DND-41 (cell line): ENCODE results near the gene ADGRF1.

Experiments
- ATAC-seq: fragments of 200-7000 bp; cut with Tn5 transposase; 3 replicates; pipeline ENCODE4 v1.9.1; 2021; ENCODE audit warnings: low read depth; ENCODE audit not compliant: insufficient read depth
- DNase-seq: peaks from one replicate; pipeline ENCODE4 v3.0.0-alpha.2; 2020
- H2AFZ ChIP-seq: 2 replicates; pipeline ENCODE4 v1.6.0; 2012; ENCODE audit warnings: low read depth, low read length
- H3K27ac ChIP-seq: 2 replicates; pipeline ENCODE4 v1.5.1; 2012; ENCODE audit warnings: low read length, inconsistent platforms
- H3K27me3 ChIP-seq: fragments of 200-600 bp; sonication (generic); 2 replicates; pipeline ENCODE4 v1.6.0; 2012; ENCODE audit warnings: low read length, mild to moderate bottlenecking, inconsistent platforms; ENCODE audit not compliant: insufficient read depth, poor library complexity
- H3K36me3 ChIP-seq: 2 replicates; pipeline ENCODE4 v1.5.1; 2012; ENCODE audit warnings: low read length, inconsistent platforms; ENCODE audit not compliant: insufficient read depth
- H3K4me1 ChIP-seq: 2 replicates; pipeline ENCODE4 v1.5.1; 2012; ENCODE audit warnings: mild to moderate bottlenecking, low read length; ENCODE audit not compliant: insufficient read depth
- H3K4me2 ChIP-seq: 2 replicates; pipeline ENCODE4 v1.6.0; 2012; ENCODE audit warnings: mild to moderate bottlenecking, moderate library complexity, low read length, inconsistent platforms; ENCODE audit not compliant: insufficient read depth
- H3K4me3 ChIP-seq, 2 experiments: fragments of 200-600 bp in 1 of 2; shearing (Covaris generic) in 1 of 2; 2 replicates each; pipeline ENCODE4 v1.5.1; 2012 to 2016; ENCODE audit warnings: inconsistent platforms in 2 of 2, low read length in 2 of 2, mild to moderate bottlenecking in 2 of 2, low read depth in 1 of 2, moderate library complexity in 1 of 2
- H3K79me2 ChIP-seq: 2 replicates; pipeline ENCODE4 v1.6.0; 2012; ENCODE audit warnings: low read length, inconsistent platforms; ENCODE audit not compliant: insufficient read depth
- H3K9ac ChIP-seq: 2 replicates; pipeline ENCODE4 v1.6.0; 2012; ENCODE audit warnings: low read depth, mild to moderate bottlenecking, inconsistent platforms, low read length, moderate library complexity
- H3K9me3 ChIP-seq: 2 replicates; pipeline ENCODE4 v1.5.1; 2012; ENCODE audit warnings: low read length, moderate library complexity, mild to moderate bottlenecking, inconsistent platforms; ENCODE audit not compliant: insufficient read depth, severe bottlenecking
- H4K20me1 ChIP-seq: 2 replicates; pipeline ENCODE4 v1.6.0; 2012; ENCODE audit warnings: low read length; ENCODE audit not compliant: insufficient read depth
- EZH2 ChIP-seq: IDR thresholded peaks from 3 replicates; pipeline ENCODE4 v1.6.1; 2012; ENCODE audit warnings: borderline replicate concordance, low read depth, mild to moderate bottlenecking, moderate library complexity, low read length, inconsistent platforms; ENCODE audit not compliant: severe bottlenecking
- TF ChIP-seq, protein P1 (sequence below): IDR thresholded peaks from 2 replicates; pipeline ENCODE4 v1.5.1; 2012; ENCODE audit warnings: borderline replicate concordance, low read length, moderate library complexity, mild to moderate bottlenecking; ENCODE audit not compliant: poor library complexity, severe bottlenecking; ENCODE audit errors: extremely low read depth

Gene ADGRF1

GRCh38 chr6:47000842-47001241 is 41.3 kb downstream of the ADGRF1 start:
- Histone ChIP-seq H3K9me3 (no peaks in the 10 kb centered on the region), H3K4me3 (no peak overlapping the region), H3K9ac (no peak overlapping the region), H3K4me1 (no peaks in the 10 kb centered on the region), H3K79me2 (no peaks in the 10 kb centered on the region), H3K27me3 (no peaks in the 10 kb centered on the region), H3K4me2 (no peak overlapping the region), H4K20me1 (no peaks in the 10 kb centered on the region), H2AFZ (no peak overlapping the region), H3K36me3 (no peaks in the 10 kb centered on the region), H3K27ac (no peak overlapping the region)
- TF ChIP-seq, protein P1, sequence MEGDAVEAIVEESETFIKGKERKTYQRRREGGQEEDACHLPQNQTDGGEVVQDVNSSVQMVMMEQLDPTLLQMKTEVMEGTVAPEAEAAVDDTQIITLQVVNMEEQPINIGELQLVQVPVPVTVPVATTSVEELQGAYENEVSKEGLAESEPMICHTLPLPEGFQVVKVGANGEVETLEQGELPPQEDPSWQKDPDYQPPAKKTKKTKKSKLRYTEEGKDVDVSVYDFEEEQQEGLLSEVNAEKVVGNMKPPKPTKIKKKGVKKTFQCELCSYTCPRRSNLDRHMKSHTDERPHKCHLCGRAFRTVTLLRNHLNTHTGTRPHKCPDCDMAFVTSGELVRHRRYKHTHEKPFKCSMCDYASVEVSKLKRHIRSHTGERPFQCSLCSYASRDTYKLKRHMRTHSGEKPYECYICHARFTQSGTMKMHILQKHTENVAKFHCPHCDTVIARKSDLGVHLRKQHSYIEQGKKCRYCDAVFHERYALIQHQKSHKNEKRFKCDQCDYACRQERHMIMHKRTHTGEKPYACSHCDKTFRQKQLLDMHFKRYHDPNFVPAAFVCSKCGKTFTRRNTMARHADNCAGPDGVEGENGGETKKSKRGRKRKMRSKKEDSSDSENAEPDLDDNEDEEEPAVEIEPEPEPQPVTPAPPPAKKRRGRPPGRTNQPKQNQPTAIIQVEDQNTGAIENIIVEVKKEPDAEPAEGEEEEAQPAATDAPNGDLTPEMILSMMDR, result no peak
- no peak for TF ChIP-seq EZH2
- ATAC-seq, result no peak
- no peak for DNase-seq

DNA sequence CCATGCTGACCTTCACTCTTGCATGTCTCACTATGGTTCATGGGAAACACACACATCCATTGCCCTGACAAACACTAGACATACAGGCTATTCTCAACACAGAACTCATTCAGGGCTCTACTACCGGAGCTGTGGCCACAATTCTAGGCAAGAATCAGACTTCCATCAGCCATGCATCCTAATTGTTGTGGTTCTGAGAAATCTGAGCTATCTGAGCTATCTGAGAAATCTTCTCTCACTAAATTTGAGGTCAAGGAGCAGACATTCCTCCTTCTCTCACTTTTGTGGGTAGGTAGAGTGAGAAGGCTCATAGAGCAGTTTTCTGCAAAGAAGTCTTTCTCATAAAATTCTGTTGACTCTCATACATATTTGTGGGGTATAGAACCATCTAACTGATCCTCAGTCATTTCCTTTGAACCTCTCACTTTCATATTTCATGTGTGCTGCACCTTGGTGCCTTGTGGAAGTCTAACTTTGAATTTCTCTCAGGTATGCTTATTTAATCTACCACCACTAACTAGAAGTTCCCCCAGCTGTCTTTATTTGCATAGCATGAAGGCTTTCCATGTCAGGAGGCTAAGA is 43.6 kb downstream of the ADGRF1 start:
- no peaks in the 10 kb centered on the region for H3K4me1 ChIP-seq
- H3K4me2 ChIP-seq, result no peak overlapping the region
- no peaks in the 10 kb centered on the region for H4K20me1 ChIP-seq
- no peak overlapping the region for H3K27ac ChIP-seq
- no peaks in the 10 kb centered on the region for H3K36me3 ChIP-seq
- no peaks in the 10 kb centered on the region for H3K79me2 ChIP-seq
- no peak for TF ChIP-seq EZH2
- TF ChIP-seq, protein P1, result no peak
- H2AFZ ChIP-seq, result no peak overlapping the region
- ATAC-seq (no peak), DNase-seq (no peak)
- no peak overlapping the region for H3K9ac ChIP-seq
- no peak overlapping the region for H3K4me3 ChIP-seq
- no peaks in the 10 kb centered on the region for H3K27me3 ChIP-seq
- H3K9me3 ChIP-seq, result no peaks in the 10 kb centered on the region

GRCh38 chr6:46997646-46998045 is 44.5 kb downstream of the ADGRF1 start:
- no peaks in the 10 kb centered on the region for H4K20me1 ChIP-seq
- no peak overlapping the region for H2AFZ ChIP-seq
- ATAC-seq (no peak), DNase-seq (no peak)
- H3K27me3 ChIP-seq, result no peaks in the 10 kb centered on the region
- no peaks in the 10 kb centered on the region for H3K79me2 ChIP-seq
- no peaks in the 10 kb centered on the region for H3K4me1 ChIP-seq
- H3K9ac ChIP-seq, result no peak overlapping the region
- H3K4me3 ChIP-seq, result no peak overlapping the region
- no peaks in the 10 kb centered on the region for H3K36me3 ChIP-seq
- no peaks in the 10 kb centered on the region for H3K9me3 ChIP-seq
- H3K27ac ChIP-seq, result no peak overlapping the region
- TF ChIP-seq, protein P1, result no peak
- no peak for TF ChIP-seq EZH2
- no peak overlapping the region for H3K4me2 ChIP-seq
